GM12878 (cell line): ENCODE results near the gene BDH1. TPM values are rescaled to one million over a fixed set of nuclear protein-coding genes. Genes with fewer than 3 reads are reported as not detected.
"Not testable (repeated sequence)": the region's sequence is repeated elsewhere in the genome, so short reads cannot be mapped to it uniquely, and the experiment has no call there.

Source experiments
- ATAC-seq: fragments of 200-7000 bp; cut with Tn5 transposase; 3 replicates; pipeline ENCODE4 v1.9.1; 2020; ENCODE audit warnings: mild to moderate bottlenecking, moderate library complexity
- BruUV-seq: library from RNA; stranded (reverse); fragments of 400-500 nt; replicated peaks from 2 replicates; lab custom pipeline; 2021; lab: Mats Ljungman, UMichigan
- CTCF ChIA-PET: fragments of 300-600 bp; sonication (Branson Sonifier 250); formaldehyde crosslinking; extraction: SDS; loops from one replicate; lab custom pipeline; 2021; ENCODE audit warnings: inconsistent platforms; lab: Yijun Ruan, JAX
- POLR2A ChIA-PET: fragments of 350-600 bp; formaldehyde crosslinking; extraction: SDS; loops from one replicate; lab custom pipeline; 2021; ENCODE audit warnings: inconsistent platforms; lab: Charles Lee
- RAD21 ChIA-PET: fragments of 300-600 bp; sonication (Branson Sonifier 250); formaldehyde crosslinking; loops from one replicate; lab custom pipeline; 2023; ENCODE audit warnings: antibody characterized with exemption; ENCODE audit not compliant: unreplicated experiment; lab: Charles Lee
- SMC1A ChIA-PET: fragments of 300-600 bp; sonication (Branson Sonifier 250); formaldehyde crosslinking; loops from one replicate; lab custom pipeline; 2023; ENCODE audit not compliant: unreplicated experiment, uncharacterized antibody; lab: Charles Lee
- DNase-seq: peaks from one replicate; pipeline ENCODE4 v3.0.0-alpha.2; 2011; ENCODE audit warnings: low read depth, low spot score
- FAIRE-seq: peaks from 3 replicates; lab custom pipeline; 2011; peaks lifted over from hg19 to GRCh38; lab: Jason Lieb, UNC
- H2AFZ ChIP-seq: 2 replicates; pipeline ENCODE4 v1.6.0; 2011; ENCODE audit warnings: low read depth, low read length, control low read depth; ENCODE audit not compliant: control insufficient read depth
- H3K27ac ChIP-seq: 2 replicates; pipeline ENCODE4 v1.5.1; 2011; ENCODE audit warnings: control low read depth; ENCODE audit not compliant: control insufficient read depth, insufficient read depth
- H3K27me3 ChIP-seq, 2 experiments: replicated peaks in 1 of 2; 2 replicates each; pipeline versions ENCODE4 v1.6.0 to v1.6.1; 2011; ENCODE audit warnings: low read length in 1 of 2; ENCODE audit not compliant: control insufficient read depth in 2 of 2, insufficient read depth in 2 of 2
- H3K36me3 ChIP-seq, 2 experiments: 2 replicates each; pipeline ENCODE4 v1.5.1; 2011; ENCODE audit warnings: low read length in 1 of 2; ENCODE audit not compliant: control insufficient read depth in 2 of 2, insufficient read depth in 2 of 2
- H3K4me1 ChIP-seq: 2 replicates; pipeline ENCODE4 v1.6.1; 2011; ENCODE audit warnings: mild to moderate bottlenecking, low read length, moderate library complexity, mixed read lengths; ENCODE audit not compliant: control insufficient read depth, insufficient read depth
- H3K4me2 ChIP-seq: 2 replicates; pipeline ENCODE4 v1.6.0; 2011; ENCODE audit warnings: control low read depth; ENCODE audit not compliant: control insufficient read depth, insufficient read depth
- H3K4me3 ChIP-seq: fragments of 200-600 bp; sonication (generic); 2 replicates; pipeline ENCODE4 v1.5.1; 2016
- H3K79me2 ChIP-seq: 2 replicates; pipeline ENCODE4 v1.6.0; 2011; ENCODE audit warnings: low read length; ENCODE audit not compliant: control insufficient read depth, insufficient read depth
- H3K9ac ChIP-seq: 2 replicates; pipeline ENCODE4 v1.8.0; 2011; ENCODE audit warnings: low read length, control low read depth, mixed read lengths; ENCODE audit not compliant: control insufficient read depth, insufficient read depth
- H3K9me3 ChIP-seq: replicated peaks from 3 replicates; pipeline ENCODE4 v1.5.1; 2011; ENCODE audit warnings: mild to moderate bottlenecking, low read length; ENCODE audit not compliant: control insufficient read depth, insufficient read depth
- H4K20me1 ChIP-seq: 2 replicates; pipeline ENCODE4 v1.6.0; 2011; ENCODE audit not compliant: control insufficient read depth, insufficient read depth
- CBX3 ChIP-seq: fragments of 200-600 bp; sonication (generic); IDR thresholded peaks from 2 replicates; pipeline ENCODE4 v1.6.1; 2016; ENCODE audit warnings: low read depth, borderline replicate concordance
- GATAD2B ChIP-seq: fragments of 450-650 bp; conservative IDR thresholded peaks from 2 replicates; pipeline ENCODE4 v1.6.1; 2017; ENCODE audit warnings: low read depth, mild to moderate bottlenecking, moderate library complexity
- HDAC6 ChIP-seq: fragments of 200-600 bp; sonication (generic); IDR thresholded peaks from one replicate; pipeline ENCODE4 v1.8.0; 2017; ENCODE audit warnings: antibody characterized with exemption; ENCODE audit not compliant: unreplicated experiment
- NBN ChIP-seq: fragments of 450-650 bp; IDR thresholded peaks from 2 replicates; pipeline ENCODE4 v1.6.1; 2016
- RAD21 ChIP-seq: IDR thresholded peaks from 2 replicates; pipeline ENCODE4 v1.6.1; 2011; ENCODE audit warnings: mild to moderate bottlenecking, low read depth, low read length, moderate library complexity; ENCODE audit not compliant: insufficient read depth
- RAD51 ChIP-seq: fragments of 450-650 bp; IDR thresholded peaks from 2 replicates; pipeline ENCODE4 v1.6.1; 2016; ENCODE audit warnings: moderate library complexity, mild to moderate bottlenecking, inconsistent platforms
- RB1 ChIP-seq: fragments of 450-650 bp; formaldehyde crosslinking; IDR thresholded peaks from 2 replicates; pipeline ENCODE4 v1.6.1; 2017; ENCODE audit warnings: mild to moderate bottlenecking, borderline replicate concordance
- SREBF2 ChIP-seq: IDR thresholded peaks from 2 replicates; pipeline ENCODE4 v1.6.1; 2012; ENCODE audit warnings: mild to moderate bottlenecking, low read length
- SRF ChIP-seq, 2 experiments: IDR thresholded peaks; 2 replicates each; pipeline ENCODE4 v1.6.1; 2011; ENCODE audit warnings: low read depth in 2 of 2, low read length in 2 of 2, mild to moderate bottlenecking in 1 of 2, moderate library complexity in 1 of 2
- TARDBP ChIP-seq: IDR thresholded peaks from 2 replicates; pipeline ENCODE4 v1.6.1; 2016; ENCODE audit warnings: borderline replicate concordance
- YBX1 ChIP-seq: fragments of 450-650 bp; IDR thresholded peaks from 2 replicates; pipeline ENCODE4 v1.6.1; 2016; ENCODE audit warnings: antibody characterized with exemption
- ZNF274 ChIP-seq: IDR thresholded peaks from one replicate; pipeline ENCODE4 v1.8.0; 2011; ENCODE audit not compliant: insufficient read length, insufficient read depth
- WGBS: methylation state at CpG from one replicate; pipeline ENCODE4 v1.1.6; 2016; ENCODE audit warnings: low lambda C conversion rate; ENCODE audit not compliant: insufficient replicate concordance, insufficient coverage; ENCODE audit errors: missing lambda C conversion rate; 5-methylcytosine and 5-hydroxymethylcytosine counted together
- in situ Hi-C: fragments of 300-500 bp; cut with MboI; formaldehyde crosslinking; loops from 9 replicates; pipeline ENCODE4 v1.14.3; 2018; ENCODE audit warnings: mixed read lengths
- intact Hi-C: fragments of 100-400 bp; cut with micrococcal nuclease; formaldehyde crosslinking; loops from one replicate; pipeline ENCODE4 v1.14.2; 2022; ENCODE audit not compliant: unreplicated experiment
- polyA plus RNA-seq, 11 experiments: library from polyadenylated mRNA; depleted of rRNA in 4 of 11; unstranded in 6 of 11; stranded (reverse) in 5 of 11; fragments of >200 nt; fragmentation: Nextera tagmentation in 4 of 11; fragmentation: Illumina TruSeq in 1 of 11; extraction: Ambion mirVana in 4 of 11; extraction: Trizol in 1 of 11; gene quantifications; 1 replicate in 1 of 11; 2 replicates in 10 of 11; pipeline versions ENCODE4 v1.2.1 to v1.2.3, GENCODE V29; 2011 to 2016; ENCODE audit warnings: inconsistent platforms in 2 of 11, missing spikeins in 2 of 11, low read depth in 1 of 11
- total RNA-seq, 4 experiments: library from RNA; depleted of rRNA in 3 of 4; stranded (reverse); fragments of >200 nt in 3 of 4; fragmentation: Illumina TruSeq in 1 of 4; extraction: Trizol in 1 of 4; gene quantifications; 2 replicates each; pipeline versions ENCODE4 v1.2.1 to v1.2.3, GENCODE V29; 2013 to 2021
- TF ChIP-seq, protein P1 (sequence below): fragments of 150-350 bp; IDR thresholded peaks from 2 replicates; pipeline ENCODE4 v1.6.1; 2014; ENCODE audit warnings: mild to moderate bottlenecking, low read depth, low read length
- TF ChIP-seq, protein P2 (sequence below): fragments of 450-650 bp; IDR thresholded peaks from 2 replicates; pipeline ENCODE4 v1.6.1; 2017; ENCODE audit warnings: mild to moderate bottlenecking, low read depth, inconsistent platforms; ENCODE audit not compliant: poor library complexity, severe bottlenecking

The BDH1 gene
- total and polyA plus RNA-seq, 10 of the 15 experiments (the other 5 are each of a cell fraction or from before 2014, with no cell fraction given), result 11.3 to 84.5 (median 60.3) TPM

DNA sequence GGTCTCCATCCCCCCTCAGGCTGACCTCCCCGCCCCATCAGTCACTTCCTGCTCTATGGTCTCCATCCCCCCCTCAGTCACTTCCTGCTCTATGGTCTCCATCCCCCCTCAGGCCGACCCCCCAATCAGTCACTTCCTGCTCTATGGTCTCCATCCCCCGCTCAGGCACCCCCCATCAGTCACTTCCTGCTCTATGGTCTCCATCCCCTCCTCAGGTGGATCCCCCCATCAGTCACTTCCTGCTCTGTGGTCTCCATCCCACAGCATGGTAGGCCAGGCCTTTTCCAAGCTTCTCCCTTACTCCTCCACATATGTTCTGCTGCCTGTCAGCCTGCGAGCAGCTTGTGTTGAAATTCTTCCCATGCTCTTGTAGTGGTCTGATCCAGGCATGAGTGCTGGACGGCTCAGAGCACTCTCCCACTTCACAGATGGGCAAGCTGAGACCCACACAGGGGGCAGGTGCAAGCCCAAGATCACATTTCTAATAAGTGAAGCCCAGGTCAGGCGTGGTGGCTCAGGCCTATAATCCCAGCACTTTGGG lies 36.8 kb downstream of the BDH1 start:
- H3K79me2 ChIP-seq, result no peaks in the 10 kb centered on the region
- no TSS peak for BruUV-seq
- ATAC-seq (no peak), DNase-seq (no peak), FAIRE-seq (no peak)
- SMC1A ChIA-PET, result no interaction called here
- WGBS, result 75% methylated on average over 5 of the region's 6 CpGs
- intact Hi-C loops (no loop called here), in situ Hi-C loops (loop anchor here (25.0 kb wide), 1 partner anchor 532 kb away; no protein-coding TSS in a partner anchor)
- H3K27ac ChIP-seq, result 0 out of 2 replicates have a peak overlapping the region, but pooled peaks have one; percentile 28
- POLR2A ChIA-PET, result interaction anchor here (0.6 kb wide), 1 partner anchor 29 kb away, joined by 4 read pairs; no protein-coding TSS in a partner anchor
- CTCF ChIA-PET, result interaction anchor here (1.3 kb wide), 1 partner anchor 17 kb away, joined by 3 read pairs; no protein-coding TSS in a partner anchor
- H3K4me2 ChIP-seq, result no peak overlapping the region
- no peaks in the 10 kb centered on the region for H3K4me1 ChIP-seq
- no peak overlapping the region for H3K4me3 ChIP-seq
- H3K36me3 ChIP-seq, result peaks cover 0 to 7% of the 10 kb centered on the region in 2 experiments; a peak in 2 of 4 replicates
- no peak for TF ChIP-seq GATAD2B
- TF ChIP-seq, protein P1, sequence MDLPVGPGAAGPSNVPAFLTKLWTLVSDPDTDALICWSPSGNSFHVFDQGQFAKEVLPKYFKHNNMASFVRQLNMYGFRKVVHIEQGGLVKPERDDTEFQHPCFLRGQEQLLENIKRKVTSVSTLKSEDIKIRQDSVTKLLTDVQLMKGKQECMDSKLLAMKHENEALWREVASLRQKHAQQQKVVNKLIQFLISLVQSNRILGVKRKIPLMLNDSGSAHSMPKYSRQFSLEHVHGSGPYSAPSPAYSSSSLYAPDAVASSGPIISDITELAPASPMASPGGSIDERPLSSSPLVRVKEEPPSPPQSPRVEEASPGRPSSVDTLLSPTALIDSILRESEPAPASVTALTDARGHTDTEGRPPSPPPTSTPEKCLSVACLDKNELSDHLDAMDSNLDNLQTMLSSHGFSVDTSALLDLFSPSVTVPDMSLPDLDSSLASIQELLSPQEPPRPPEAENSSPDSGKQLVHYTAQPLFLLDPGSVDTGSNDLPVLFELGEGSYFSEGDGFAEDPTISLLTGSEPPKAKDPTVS, result no peak
- TF ChIP-seq, protein P2, sequence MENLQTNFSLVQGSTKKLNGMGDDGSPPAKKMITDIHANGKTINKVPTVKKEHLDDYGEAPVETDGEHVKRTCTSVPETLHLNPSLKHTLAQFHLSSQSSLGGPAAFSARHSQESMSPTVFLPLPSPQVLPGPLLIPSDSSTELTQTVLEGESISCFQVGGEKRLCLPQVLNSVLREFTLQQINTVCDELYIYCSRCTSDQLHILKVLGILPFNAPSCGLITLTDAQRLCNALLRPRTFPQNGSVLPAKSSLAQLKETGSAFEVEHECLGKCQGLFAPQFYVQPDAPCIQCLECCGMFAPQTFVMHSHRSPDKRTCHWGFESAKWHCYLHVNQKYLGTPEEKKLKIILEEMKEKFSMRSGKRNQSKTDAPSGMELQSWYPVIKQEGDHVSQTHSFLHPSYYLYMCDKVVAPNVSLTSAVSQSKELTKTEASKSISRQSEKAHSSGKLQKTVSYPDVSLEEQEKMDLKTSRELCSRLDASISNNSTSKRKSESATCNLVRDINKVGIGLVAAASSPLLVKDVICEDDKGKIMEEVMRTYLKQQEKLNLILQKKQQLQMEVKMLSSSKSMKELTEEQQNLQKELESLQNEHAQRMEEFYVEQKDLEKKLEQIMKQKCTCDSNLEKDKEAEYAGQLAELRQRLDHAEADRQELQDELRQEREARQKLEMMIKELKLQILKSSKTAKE, result no peak
- TF ChIP-seq YBX1, result no peak
- no peak for TF ChIP-seq NBN
- no peak for TF ChIP-seq RAD21
- no peak for TF ChIP-seq SREBF2
- no peak for TF ChIP-seq SRF (IDR thresholded peaks at IDR 0.05; ENCODE audit: low read depth in 2 of 2, low read length in 2 of 2)
- no peak for TF ChIP-seq HDAC6
- no peak for TF ChIP-seq RB1
- TF ChIP-seq TARDBP, result no peak
- no peak for TF ChIP-seq RAD51
- no peak for TF ChIP-seq CBX3
- no peak for TF ChIP-seq ZNF274
- H3K9me3 ChIP-seq, result no peaks in the 10 kb centered on the region
- no peak overlapping the region for H2AFZ ChIP-seq
- no peaks in the 10 kb centered on the region for H3K27me3 ChIP-seq
- H4K20me1 ChIP-seq, result no peaks in the 10 kb centered on the region
- RAD21 ChIA-PET, result no interaction called here
- H3K9ac ChIP-seq, result no peak overlapping the region

DNA sequence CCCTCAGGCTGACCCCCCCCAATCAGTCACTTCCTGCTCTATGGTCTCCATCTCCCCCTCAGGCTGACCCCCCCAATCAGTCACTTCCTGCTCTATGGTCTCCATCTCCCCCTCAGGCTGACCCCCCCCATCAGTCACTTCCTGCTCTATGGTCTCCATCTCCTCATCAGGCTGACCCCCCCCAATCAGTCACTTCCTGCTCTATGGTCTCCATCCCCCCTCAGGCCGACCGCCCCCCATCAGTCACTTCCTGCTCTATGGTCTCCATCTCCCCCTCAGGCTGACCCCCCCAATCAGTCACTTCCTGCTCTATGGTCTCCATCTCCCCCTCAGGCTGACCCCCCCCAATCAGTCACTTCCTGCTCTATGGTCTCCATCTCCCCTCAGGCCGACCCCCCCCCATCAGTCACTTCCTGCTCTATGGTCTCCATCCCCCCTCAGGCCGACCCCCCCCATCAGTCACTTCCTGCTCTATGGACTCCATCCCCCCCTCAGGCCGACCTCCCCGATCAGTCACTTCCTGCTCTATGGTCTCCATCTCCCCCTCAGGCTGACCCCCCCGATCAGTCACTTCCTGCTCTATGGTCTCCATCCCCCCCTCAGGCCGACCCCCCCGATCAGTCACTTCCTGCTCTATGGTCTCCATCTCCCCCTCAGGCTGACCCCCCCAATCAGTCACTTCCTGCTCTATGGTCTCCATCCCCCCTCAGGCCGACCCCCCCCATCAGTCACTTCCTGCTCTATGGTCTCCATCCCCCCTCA lies 37.7 kb downstream of the BDH1 start:
- H3K27ac ChIP-seq, ATAC-seq, RAD21 ChIA-PET, H3K4me2 ChIP-seq, H3K79me2 ChIP-seq, DNase-seq, SMC1A ChIA-PET, H3K9ac ChIP-seq, POLR2A ChIA-PET, H4K20me1 ChIP-seq, H3K4me3 ChIP-seq, H3K27me3 ChIP-seq, BruUV-seq, FAIRE-seq, H3K36me3 ChIP-seq, H3K4me1 ChIP-seq, H3K9me3 ChIP-seq, intact Hi-C loops, H2AFZ ChIP-seq: not testable (repeated sequence)
- in situ Hi-C loops, result loop anchor here (25.0 kb wide), 1 partner anchor 531 kb away; no protein-coding TSS in a partner anchor
- CTCF ChIA-PET, result interaction anchor here (1.3 kb wide), 1 partner anchor 16 kb away, joined by 3 read pairs; no protein-coding TSS in a partner anchor
- no CpG with 5 or more reads among the region's 10 CpGs for WGBS
